ENCODE measurements around the gene RIBC2. TPM values are rescaled to one million over a fixed set of nuclear protein-coding genes. Genes with fewer than 3 reads are reported as not detected.

The RIBC2 gene
- total RNA-seq, 2 donors from 2014 or later = 0.39 to 0.47 TPM

Other genes starting within 250 kb of the RIBC2 start
- 10 to 100 TPM; 21.9 to 25.0 TPM for gene NUP50, start 249.8 kb upstream of the RIBC2 start, total RNA-seq
- gene KIAA0930, start 172.8 kb upstream of the RIBC2 start, total RNA-seq = 10 to 100 TPM; 25.8 to 38.5 TPM
- gene UPK3A, start 128.7 kb upstream of the RIBC2 start, total RNA-seq = under 1 TPM in 1 of 2 donors, not detected in 1; 0.29 TPM
- 10 to 100 TPM; 20.9 to 23.5 TPM for gene FAM118A, start 103.8 kb upstream of the RIBC2 start, total RNA-seq
- gene SMC1B, start 94 bp upstream of the RIBC2 start, total RNA-seq = not detected
- gene FBLN1, start 89.2 kb downstream of the RIBC2 start, total RNA-seq = 100 to 1,000 TPM; 251 to 348 TPM

Data from left cardiac atrium (tissue), 2 donors.